NT2/D1 (cell line): ENCODE measurements around the gene ANKRD28.

Experiments used
- SUZ12 ChIP-seq: IDR thresholded peaks from 2 replicates; pipeline ENCODE4 v1.6.1; 2011; ENCODE audit not compliant: insufficient read length, insufficient read depth; ENCODE audit errors: extremely low read depth
- YY1 ChIP-seq: IDR thresholded peaks from 2 replicates; pipeline ENCODE4 v1.6.1; 2011; ENCODE audit not compliant: insufficient read length, insufficient read depth
- ZNF274 ChIP-seq: IDR thresholded peaks from 2 replicates; pipeline ENCODE4 v1.6.1; 2011; ENCODE audit warnings: mild to moderate bottlenecking, low read depth, low read length

DNA sequence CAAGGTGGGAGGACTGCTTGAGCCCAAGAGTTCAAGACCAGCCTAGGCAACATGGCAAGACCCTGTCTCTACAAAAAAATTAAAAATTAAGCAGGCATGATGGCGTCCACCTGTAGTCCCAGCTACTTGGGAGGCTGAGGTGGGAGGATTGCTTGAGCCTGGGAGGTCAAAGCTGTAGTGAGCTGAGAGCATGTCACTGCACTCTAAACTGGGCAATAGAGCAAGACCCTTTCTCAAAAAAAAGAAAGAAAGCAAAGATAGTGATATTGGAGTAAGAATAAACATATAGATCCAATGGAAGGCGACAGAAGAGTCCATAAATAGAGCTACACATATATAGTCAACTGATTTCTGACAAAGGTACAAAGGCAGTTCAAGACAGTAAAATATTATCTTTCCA lies 21.3 kb upstream of the ANKRD28 start:
- TF ChIP-seq SUZ12 (no peak), ZNF274 (no peak), YY1 (no peak)
